Measurements from ENCODE around the gene MPZL1. TPM values are rescaled to one million over a fixed set of nuclear protein-coding genes. Genes with fewer than 3 reads are reported as not detected.

Gene MPZL1
- total and polyA plus RNA-seq, 2 donors (not counting 3 experiments of a cell fraction or from before 2014, with no cell fraction given), result 41.7 to 99.1 TPM

- Histone ChIP-seq H3K4me3 (replicated peaks in 1 of 3; ENCODE audit: insufficient read depth in 1 of 3, low read depth in 1 of 3, low read length in 3 of 3) (no peak overlapping the region), H4K20me1 (replicated peaks; ENCODE audit: control insufficient read depth, extremely low read depth, insufficient read depth, low read length) (no peaks in the 10 kb centered on the region), H3K4me1 (ENCODE audit: control insufficient read depth, extremely low read depth, insufficient read depth, low read length) (peaks cover 10% of the 10 kb centered on the region), H3K9ac (replicated peaks; ENCODE audit: extremely low read depth, insufficient read depth, low read length) (no peak overlapping the region), H3K9me1 (replicated peaks; ENCODE audit: control insufficient read depth, extremely low read depth, insufficient read depth, low read length) (no peaks in the 10 kb centered on the region), H3K4me2 (ENCODE audit: insufficient read depth, low read length) (no peak overlapping the region), H3K27ac (ENCODE audit: insufficient read depth, low read depth, low read length) (no peak overlapping the region), H3K9me3 (replicated peaks; ENCODE audit: control insufficient read depth, insufficient read depth, low read length) (no peaks in the 10 kb centered on the region), H3K79me2 (ENCODE audit: control insufficient read depth, insufficient read depth, low read length) (peaks cover 4% of the 10 kb centered on the region), H2AFZ (ENCODE audit: low read depth, low read length) (no peak overlapping the region), H3K27me3 (ENCODE audit: control insufficient read depth in 2 of 2, insufficient read depth in 2 of 2, low read length in 2 of 2) (no peaks in the 10 kb centered on the region), H3K36me3 (ENCODE audit: control insufficient read depth in 2 of 2, extremely low read depth in 1 of 2, insufficient read depth in 2 of 2, low read length in 2 of 2) (peaks cover 2 to 4% of the 10 kb centered on the region in 2 experiments)
- dilution Hi-C loops (cut with MboI; ENCODE audit: extremely low pct_ligation_motif_present, low sequenced_read_pairs), result no loop called here
- CTCF ChIA-PET, result no interaction called here
- no peak for FAIRE-seq
- POLR2A ChIA-PET, result no interaction called here
- no peak for DNase-seq (ENCODE audit: low read depth, low spot score)
- TF ChIP-seq, protein P1, sequence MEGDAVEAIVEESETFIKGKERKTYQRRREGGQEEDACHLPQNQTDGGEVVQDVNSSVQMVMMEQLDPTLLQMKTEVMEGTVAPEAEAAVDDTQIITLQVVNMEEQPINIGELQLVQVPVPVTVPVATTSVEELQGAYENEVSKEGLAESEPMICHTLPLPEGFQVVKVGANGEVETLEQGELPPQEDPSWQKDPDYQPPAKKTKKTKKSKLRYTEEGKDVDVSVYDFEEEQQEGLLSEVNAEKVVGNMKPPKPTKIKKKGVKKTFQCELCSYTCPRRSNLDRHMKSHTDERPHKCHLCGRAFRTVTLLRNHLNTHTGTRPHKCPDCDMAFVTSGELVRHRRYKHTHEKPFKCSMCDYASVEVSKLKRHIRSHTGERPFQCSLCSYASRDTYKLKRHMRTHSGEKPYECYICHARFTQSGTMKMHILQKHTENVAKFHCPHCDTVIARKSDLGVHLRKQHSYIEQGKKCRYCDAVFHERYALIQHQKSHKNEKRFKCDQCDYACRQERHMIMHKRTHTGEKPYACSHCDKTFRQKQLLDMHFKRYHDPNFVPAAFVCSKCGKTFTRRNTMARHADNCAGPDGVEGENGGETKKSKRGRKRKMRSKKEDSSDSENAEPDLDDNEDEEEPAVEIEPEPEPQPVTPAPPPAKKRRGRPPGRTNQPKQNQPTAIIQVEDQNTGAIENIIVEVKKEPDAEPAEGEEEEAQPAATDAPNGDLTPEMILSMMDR (IDR thresholded peaks at IDR 0.05; ENCODE audit: extremely low read depth in 1 of 2, insufficient read depth in 1 of 2, low read depth in 1 of 2, low read length in 2 of 2), result no peak
- TF ChIP-seq FOS (IDR thresholded peaks at IDR 0.05; ENCODE audit: borderline replicate concordance, insufficient read depth, low read length), result no peak
- TF ChIP-seq MYC (IDR thresholded peaks at IDR 0.05; ENCODE audit: low read depth, low read length), result no peak
- TF ChIP-seq, protein P2, sequence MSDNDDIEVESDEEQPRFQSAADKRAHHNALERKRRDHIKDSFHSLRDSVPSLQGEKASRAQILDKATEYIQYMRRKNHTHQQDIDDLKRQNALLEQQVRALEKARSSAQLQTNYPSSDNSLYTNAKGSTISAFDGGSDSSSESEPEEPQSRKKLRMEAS (IDR thresholded peaks at IDR 0.05; ENCODE audit: insufficient read depth, insufficient read length), result no peak
- TF ChIP-seq EZH2 (IDR thresholded peaks at IDR 0.05; ENCODE audit: borderline replicate concordance, low read depth, low read length, severe bottlenecking), result no peak
- TF ChIP-seq POLR2AphosphoS5 (IDR thresholded peaks at IDR 0.05; ENCODE audit: insufficient read depth, low read depth, low read length), result no peak
- no peak for TF ChIP-seq GATA2 (IDR thresholded peaks at IDR 0.05; ENCODE audit: insufficient read depth, insufficient read length, low read depth, low read length)
- no peak for TF ChIP-seq JUN (IDR thresholded peaks at IDR 0.05; ENCODE audit: borderline replicate concordance, insufficient read depth, insufficient read length, low read depth)
- no peak for TF ChIP-seq POLR2A (IDR thresholded peaks at IDR 0.05; ENCODE audit: low read depth, low read length)
- no TSS peak for BruUV-seq (replicated peaks)
- intact Hi-C loops (cut with micrococcal nuclease), result no loop called here
These were observed 48.3 kb downstream of the MPZL1 start for GRCh38 chr1:167770127-167770526.
